ENCODE results near the gene YES1.
"Not testable (repeated sequence)": the region's sequence is repeated elsewhere in the genome, so short reads cannot be mapped to it uniquely, and the experiment has no call there.

The YES1 gene

DNA sequence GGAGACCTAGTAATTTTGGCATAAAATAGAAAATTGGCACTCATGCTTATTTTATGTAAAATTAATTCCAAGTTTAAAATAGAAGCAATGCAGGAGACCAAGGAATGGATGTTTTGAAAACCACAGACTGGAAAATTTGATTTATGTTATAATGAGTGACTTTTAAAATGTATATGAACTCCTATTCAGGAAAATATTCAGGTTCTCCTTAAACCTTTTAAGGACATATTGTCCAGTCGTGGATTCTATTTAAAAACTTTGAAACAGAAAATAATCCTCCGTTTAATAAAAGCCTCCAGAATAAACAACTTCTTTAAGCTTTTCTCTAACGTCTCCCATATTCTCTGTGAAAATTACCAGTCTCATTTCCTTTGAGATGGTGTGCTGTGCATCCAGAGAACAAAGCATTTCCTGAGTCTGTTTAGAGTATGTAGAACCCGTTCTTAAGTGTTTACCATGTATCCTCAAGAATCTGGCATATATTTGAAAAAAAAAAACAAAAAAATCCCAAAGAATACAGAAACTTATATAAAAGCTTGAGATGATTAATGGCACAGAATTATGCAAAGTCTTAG lies 8.6 kb upstream of the YES1 start:
- no peak for DNase-seq (ENCODE audit: low read depth)

DNA sequence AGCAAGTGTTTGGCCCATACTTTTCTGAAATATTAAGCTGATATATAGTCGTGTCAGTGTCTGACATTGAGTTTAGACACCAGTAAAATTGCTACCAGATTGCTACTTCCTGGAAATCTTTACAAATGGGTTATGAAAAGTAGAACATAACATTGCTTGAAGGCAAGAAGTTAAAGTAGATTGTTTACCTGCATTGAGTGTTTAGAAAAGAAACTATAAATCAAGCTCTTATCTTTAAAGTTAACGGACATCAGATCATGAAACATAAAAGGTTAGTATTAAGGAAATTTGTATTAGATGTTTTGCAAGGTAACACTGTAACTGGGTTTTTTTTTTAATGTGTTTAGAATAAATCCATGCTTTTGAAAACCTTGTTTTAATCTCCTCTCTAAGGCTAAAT lies 4.8 kb upstream of the YES1 start:
- no peak for DNase-seq (ENCODE audit: low read depth)

DNA sequence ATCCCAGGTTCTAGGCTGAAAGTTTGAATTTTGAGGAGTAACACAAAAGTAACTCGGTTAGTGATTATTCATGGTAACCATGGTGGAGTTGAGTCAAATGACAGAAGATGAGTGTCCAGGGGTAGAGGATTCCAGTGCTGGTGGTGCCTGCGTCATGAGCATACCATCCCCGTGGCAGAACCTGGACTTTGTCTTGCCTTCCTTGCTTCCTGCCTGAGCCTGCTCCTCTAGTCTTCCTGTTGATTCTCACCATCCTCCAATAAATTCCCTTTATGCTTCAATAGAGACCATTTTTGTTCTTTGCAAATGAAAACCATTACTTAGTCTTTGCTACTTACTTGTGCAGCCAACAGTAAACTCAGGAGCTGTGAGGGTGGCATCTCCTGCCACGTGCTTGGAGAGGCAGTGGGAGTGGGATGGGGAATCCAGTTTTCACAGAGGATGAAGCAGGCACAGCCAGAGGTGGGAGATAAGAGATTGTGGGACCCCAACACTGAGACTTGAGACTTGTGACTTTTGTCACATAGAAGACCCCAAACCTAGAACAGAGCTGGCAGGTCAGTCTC lies 4.1 kb upstream of the YES1 start:
- no peak for DNase-seq (ENCODE audit: low read depth)

DNA sequence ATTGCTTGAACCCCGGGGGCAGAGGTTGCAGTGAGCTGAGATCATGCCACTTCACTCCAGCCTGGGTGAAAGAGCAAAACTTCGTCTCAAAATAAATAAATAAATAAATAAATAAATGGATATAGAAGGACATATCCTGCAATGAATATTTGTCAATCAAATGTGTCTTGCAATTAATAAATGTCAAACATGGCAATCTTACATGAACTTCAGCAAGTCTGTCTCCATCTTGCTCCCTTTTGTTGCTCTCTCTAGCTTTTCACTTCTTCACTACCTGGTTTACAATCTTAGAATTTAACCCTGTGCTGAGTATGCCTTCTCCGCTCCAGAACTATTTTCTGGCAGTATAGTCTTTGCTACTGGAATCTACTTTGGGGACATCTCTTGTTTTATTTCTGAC lies 3.3 kb upstream of the YES1 start:
- no peak for DNase-seq (ENCODE audit: low read depth)

DNA sequence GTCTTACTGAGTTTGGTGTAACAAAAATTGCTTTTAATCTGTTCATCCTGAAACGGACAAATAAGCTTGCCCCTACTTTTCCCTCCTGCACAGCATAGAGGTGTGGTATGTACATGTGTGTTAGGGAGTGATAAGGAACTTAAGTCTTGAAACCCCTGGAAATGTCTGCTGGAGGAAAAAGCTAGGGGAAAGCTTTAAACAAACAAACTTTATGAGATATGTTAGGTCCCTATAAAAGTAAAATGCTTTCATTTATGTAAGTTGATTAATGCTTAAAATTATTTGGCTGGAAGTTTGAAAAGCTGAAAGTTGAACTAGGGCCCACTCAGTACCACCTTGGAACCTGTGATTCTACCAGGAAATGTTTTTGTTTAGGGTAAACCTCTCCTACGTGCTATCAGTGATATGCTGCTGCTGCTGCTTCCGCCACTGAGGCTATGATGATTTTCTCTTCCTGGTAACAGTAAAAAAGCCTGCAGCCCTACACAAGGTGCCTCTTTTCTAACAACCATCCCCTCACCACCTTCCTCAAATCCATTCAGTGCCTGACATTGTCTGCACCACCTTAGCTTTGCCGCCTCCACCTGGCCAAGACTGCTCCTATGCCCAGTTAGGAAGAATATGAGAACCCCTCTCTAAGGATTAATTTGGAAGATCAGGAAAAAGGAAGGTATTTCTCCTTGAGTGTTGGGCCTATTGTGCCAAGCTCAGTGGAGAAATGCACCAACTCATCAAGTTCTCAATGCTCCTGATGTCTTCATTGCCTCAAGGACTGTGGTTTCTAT lies 2.5 kb upstream of the YES1 start:
- DNase-seq (ENCODE audit: low read depth) = no peak

DNA sequence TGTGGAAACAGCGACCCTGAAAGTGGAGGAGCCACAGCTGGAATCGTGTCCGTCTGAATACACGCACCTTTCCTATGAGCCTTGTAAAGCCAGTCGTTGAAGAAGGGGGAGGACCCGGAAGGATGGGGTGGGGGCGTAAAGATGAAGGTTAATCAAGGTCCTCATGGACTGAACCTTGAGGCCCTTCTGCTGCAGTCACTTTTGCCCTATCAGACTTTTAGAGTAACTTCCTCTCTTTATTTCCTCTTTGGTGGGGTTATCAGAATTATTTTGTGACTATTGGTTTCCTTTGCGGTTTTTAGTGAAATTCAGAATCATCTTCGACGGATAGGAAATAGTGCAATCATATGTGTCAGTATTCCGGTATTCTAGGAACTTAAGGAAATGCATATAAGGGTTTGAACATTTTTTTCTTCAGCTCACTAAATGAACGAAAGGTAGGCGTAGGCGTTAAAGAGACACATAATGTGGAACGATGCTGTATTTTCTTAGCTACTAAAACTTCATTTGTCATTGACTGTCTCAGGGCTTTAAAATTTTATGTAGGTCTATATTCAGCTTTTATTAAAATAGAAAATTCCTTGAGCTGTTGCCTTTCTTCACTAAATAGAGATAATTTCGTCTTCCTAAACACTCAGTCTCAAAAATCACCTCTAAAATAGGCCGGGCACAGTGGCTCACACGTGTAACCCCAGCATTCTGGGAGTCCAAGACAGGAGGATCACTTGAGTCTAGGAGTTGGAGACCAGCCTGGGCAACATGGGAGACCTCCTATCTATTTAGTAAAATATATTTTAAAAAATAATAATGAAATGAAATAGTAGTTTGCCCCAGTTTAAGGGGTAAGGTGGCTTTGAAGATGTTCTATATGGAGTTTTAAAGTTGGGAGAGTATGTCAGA lies 1.4 kb upstream of the YES1 start:
- DNase-seq (ENCODE audit: low read depth) = no peak

DNA sequence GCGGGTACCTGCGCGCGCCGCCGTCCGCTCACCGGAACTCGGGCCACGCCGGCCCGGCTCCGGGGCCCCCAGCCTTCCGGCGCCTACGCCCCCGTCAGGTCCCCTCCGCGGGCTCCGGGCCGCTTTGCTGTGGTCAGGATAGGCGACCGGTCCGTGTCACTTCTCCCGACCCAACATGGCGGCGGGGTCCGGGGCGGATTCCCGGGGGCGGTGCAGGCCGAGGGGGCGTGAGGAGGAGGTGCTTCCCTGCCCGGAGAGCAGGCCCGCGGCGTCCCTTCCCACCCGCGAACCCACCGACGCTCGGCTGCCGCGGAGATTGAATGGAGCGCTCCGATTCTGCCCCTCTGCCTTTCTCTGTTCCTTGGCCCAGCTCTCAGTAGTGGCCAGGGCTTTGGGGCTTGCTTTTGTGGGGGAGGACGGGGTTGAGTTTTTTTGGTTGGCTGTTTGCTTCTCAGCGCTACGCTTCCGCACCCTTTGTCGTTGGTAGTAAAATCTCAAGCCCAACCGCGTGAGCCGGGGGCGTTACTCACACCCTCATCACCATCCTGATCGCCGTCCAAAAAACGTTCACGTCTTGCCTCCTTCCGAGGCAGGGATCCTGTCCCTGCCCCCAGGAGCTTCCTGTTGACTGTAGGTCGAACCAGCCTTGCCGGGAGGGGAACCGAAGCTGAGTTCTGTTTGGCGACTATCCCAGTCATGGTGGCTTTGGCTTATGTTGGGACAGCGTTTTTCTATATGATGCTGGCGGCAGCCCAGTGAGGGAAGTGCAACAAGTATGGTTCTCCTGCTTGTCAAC lies 532 bp upstream of the YES1 start:
- peak; percentile 82 for DNase-seq (ENCODE audit: low read depth)

DNA sequence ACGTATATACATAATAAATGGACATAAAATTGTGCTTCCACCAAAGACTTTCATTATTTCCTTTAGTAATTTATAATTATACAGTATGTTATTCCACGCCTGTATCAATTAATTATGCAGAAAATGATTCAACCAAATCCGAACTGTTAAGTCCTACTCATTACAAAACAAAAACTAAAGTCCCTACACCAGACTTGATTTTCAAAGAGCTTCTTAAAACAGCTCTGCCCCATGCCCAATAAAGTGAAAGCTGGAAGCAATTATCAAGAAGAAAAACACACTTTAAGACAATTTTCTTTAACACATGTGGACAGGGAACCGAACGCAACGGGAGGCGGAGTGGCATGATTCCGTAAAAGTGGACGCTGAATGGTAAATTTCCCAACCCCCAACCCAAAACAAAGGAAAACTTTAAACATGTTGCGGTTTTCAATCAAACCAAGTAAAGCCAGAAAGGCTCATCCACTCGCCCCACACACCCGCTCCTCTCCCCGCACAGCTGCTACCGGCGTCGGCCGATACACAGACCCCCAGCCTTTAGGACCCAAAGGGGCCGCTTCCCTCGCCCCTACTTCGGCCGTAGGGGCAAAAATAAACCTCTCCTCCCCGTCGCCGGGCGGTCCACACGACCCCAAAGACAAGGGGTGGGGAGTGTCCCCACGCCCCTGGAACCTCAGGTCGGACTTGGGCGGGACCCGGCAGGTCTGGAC lies 705 bp downstream of the YES1 start:
- peak; percentile 31 for DNase-seq (ENCODE audit: low read depth)

DNA sequence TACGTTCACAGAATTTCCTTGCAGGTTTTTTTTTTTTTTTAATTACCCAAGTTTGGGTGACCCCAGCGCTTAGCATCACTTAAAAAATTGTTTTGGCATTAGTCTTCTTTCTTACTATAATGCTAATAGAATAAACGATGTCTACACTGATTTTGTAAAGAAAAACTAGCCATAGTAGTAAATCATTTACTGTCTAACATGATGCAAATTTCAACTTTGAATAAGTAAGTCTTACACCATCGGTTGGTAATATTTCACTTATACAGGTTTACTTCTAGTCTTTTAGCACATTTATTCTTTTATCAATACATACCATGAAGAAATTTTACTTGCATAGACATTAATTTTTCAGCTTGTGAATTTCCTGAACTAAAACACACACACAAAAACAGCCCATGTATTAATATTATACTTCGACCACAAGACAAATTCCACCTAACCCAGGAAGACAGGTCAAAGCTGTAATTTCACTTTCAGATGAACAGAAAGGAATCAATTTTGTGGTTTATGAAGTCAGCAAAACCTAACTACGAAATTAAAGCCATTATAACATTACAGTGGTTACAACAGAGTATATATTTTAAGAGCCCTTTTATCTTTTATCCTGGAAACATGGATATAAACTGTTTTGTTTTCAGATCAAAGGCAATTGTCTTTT lies 1.9 kb downstream of the YES1 start:
- DNase-seq (ENCODE audit: low read depth) = no peak

DNA sequence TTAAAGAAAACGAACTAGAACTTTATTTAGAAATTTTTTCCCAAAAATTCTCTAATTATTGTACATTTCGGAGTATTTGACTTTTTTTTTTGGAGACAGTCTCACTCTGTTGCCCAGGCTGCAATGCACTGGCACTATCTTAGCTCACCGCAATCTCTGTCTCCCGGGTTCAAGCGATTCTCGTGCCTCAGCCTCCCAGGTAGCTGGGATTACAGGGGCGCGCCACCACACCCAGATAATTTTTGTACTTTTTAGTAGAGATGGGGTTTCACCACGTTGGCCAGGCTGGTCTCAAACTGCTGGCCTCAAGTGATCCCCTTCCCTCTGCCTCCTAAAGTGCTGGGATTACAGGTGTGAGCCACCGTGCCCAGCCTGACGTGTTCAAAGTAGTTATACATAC lies 2.8 kb downstream of the YES1 start:
- not testable (repeated sequence) for DNase-seq (ENCODE audit: low read depth)

DNA sequence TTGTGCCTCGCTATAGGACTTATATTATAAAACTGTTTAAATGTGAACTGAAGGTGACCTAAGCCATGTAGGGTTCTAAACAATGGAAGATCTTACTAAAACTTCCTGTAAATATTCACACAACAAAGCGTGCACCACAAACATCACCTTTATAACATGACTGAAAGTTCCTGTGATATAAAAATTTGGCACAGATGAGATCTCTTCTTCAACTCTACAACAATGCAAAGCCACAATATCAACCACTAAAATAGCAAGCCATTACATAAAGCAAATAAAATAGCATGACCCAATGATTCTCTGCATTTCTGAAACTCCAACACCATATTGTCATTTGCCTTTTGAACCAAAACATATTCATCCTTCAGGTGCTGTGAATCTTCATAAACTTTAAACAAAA lies 3.5 kb downstream of the YES1 start:
- no peak for DNase-seq (ENCODE audit: low read depth)

DNA sequence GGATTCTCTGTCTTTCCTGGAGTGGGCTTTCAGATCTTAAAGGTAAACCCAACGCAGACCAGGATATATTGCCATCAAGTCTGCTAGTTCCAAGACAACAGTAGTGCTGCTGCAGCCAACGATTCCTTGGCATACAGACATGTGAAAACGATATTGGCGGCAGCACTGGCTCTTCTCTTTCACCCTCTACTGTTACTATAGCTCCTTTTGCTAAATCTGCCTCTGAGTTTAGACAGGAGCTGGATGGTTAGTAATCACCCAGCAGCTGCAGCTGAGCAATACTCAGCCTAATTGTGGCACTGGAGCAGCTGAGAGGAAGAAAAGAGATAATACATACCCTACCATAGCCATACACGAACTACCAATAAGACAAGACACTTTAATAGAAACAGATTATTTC lies 4.0 kb downstream of the YES1 start:
- peak; percentile 29 for DNase-seq (ENCODE audit: low read depth)

DNA sequence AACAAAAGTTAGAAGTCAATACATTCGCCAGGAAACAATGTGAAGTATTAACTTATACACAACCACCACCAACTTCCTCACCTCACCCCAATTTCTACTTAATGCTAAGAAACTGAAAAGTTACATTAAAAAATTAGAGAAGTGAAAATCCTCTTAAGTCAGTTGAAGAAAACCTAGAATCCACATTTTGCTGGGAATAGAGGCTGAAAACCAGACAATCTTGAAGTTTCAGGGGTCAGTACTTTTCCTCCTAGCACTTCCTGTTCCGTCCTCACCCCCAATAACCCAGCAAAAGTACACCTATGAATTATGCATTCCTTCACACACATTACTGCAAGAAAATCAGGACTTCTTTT lies 6.3 kb downstream of the YES1 start:
- no peak for DNase-seq (ENCODE audit: low read depth)

DNA sequence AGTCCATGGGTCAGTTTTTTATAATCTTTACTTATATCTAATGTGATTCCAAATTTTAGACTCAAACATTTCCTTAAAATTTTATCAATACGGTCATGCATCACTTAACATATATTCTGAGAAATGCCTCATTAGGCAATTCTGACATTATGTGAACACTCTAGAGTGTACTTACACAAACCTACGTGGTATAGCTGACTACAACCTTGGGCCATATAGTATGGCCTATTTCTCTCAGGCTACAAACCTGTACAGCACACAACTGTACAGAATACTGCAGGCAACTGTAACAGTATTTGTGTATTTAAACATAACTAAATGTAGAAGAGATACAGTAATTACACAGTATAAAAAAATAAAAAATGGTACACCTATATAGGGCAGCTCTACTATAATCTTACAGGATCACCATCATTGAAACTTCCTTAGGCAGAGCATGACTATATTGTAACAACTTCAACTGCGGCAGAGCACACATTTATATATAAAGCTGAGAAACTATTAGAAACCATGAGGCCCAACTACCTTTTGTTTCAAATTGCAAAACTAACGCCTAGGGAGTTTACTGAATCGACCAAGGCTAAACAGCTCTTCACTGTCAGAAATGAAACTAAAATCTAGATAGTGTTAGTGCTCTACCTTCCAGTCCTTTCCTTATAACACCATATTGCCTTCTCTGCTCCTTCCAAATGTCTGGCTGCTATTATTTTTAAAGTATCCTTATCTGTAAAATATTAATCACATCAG lies 6.9 kb downstream of the YES1 start:
- no peak for DNase-seq (ENCODE audit: low read depth)

DNA sequence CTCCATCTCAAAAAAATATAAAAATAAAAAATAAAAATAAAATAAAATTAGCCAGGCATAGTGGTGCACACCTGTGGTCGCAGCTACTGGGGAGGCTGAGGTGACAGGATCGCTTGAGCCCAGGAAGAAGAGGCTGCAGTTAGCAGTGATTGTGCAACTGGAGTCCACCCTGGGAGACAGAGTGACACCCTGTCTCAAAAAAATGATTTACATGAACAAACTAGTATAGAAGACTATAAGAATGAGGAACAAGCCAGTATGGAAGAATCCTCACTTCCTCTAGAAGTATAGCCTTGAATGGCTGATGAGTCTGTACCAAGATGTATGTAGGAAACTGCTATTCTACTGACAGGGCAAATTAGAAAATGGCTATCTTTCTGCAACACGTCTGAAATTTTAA lies 10.9 kb downstream of the YES1 start:
- no peak for DNase-seq (ENCODE audit: low read depth)

DNA sequence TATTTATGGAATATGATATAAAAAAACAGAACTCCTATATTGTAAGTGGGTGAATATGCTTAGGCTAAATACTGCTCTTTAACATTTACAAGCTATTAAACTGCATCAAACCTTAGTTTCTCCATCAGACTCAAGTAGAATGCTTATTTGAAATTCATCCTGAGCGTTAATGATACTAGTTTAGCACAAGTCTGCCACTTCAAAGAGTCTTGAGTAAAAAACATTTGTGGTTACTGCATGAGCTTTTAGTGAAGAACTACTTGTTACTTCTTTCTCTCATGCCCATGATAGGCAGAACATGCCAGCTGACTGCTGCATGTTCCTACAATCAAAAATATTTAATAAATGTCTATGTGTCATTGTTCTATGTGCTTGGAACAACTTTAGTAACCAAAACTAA lies 12.1 kb downstream of the YES1 start:
- DNase-seq (ENCODE audit: low read depth) = no peak

DNA sequence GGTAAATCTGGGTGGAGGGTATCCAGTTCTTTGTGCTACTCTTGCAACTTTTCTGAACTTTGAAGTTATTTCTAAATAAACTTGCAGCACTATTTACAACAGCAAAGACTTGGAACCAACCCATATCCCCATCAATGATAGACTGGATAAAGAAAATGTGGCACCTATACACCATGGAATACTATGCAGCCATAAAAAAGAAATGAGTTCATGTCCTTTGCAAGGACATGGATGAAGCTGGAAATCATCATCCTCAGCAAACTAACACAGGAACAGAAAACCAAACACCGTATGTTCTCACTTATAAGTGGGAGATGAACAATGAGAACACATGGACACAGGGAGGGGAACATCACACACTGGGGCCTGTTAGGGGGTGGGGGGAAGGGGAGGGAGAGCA lies 16.7 kb downstream of the YES1 start:
- DNase-seq (ENCODE audit: low read depth) = not testable (repeated sequence)

DNA sequence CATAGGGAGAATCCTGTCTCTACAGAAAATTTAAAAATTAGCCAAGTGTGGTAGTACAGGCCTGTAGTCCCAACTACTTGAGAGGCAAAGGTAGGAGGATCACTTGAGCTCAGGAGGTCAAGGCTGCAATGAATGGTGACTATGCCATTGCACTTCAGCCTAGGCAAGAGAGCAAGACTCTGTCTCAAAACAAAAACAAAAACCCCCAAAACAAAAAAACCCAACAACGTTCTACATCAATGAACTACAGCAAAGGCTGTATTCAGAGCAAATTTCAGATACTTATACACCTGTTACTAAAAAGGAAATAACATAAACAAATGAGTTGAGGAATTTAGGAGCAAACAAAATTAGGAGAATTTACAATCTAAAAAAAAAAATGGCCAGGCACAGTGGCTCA lies 22.6 kb downstream of the YES1 start:
- DNase-seq (ENCODE audit: low read depth) = no peak

DNA sequence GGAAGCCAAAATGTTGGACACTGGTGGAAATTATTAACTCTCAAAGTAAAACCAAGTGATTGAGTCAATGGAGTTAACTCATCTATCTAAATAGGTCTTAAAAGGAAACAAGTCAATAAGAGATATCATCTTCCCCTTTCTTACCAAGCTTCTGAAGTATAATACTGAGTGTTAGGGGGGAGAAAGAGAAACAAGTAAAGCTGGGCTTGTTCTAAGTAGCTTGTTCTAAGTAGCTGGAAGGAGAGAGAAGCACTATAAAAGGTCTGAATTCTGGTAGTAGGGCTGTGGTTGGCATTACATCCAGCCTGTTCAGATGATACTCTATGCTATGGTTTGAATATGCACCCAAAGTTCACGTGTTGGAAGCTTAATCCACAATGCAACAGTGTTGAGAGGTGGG lies 26.8 kb downstream of the YES1 start:
- no peak for DNase-seq (ENCODE audit: low read depth)

All from fibroblast of gingiva (primary cell).